ENCODE data around the gene SLC35F3. TPM values are rescaled to one million over a fixed set of nuclear protein-coding genes. Genes with fewer than 3 reads are reported as not detected.

Gene SLC35F3
- total and polyA plus RNA-seq, 12 donors = 0.12 to 3.2 (median 0.46) TPM

GRCh38 chr1:234062166-234062565 is 157.7 kb downstream of the SLC35F3 start:
- Histone ChIP-seq H3K4me3 (no peak overlapping the region), H3K27me3 (no peaks in the 10 kb centered on the region), H3K9me3 (replicated peaks in 1 of 3) (peaks cover 0 to 10% (median 7%) of the 10 kb centered on the region in 3 donors), H3K4me1 (replicated peaks in 1 of 2) (no peaks in the 10 kb centered on the region), H3K36me3 (replicated peaks in 1 of 2) (no peaks in the 10 kb centered on the region), H3K27ac (no peak overlapping the region)
- intact Hi-C loops (cut with DNase I) = loop anchor here in 1 of 2 donors (10.0 kb wide), 1 partner anchor 757 kb away; no protein-coding TSS in a partner anchor
- TF ChIP-seq CTCF (IDR thresholded peaks at IDR 0.05) (no peak), POLR2A (IDR thresholded peaks at IDR 0.05) (no peak)
- no peak for DNase-seq
- 54 to 85% (median 78%) methylated on average over 3 of the region's 3 CpGs for WGBS, 4 donors

- Histone ChIP-seq H3K9me3 (replicated peaks in 1 of 3) (peaks cover 0 to 10% (median 7%) of the 10 kb centered on the region in 3 donors), H3K27ac (no peak overlapping the region), H3K36me3 (replicated peaks in 1 of 2) (no peaks in the 10 kb centered on the region), H3K4me3 (no peak overlapping the region), H3K27me3 (no peaks in the 10 kb centered on the region), H3K4me1 (replicated peaks in 1 of 2) (no peaks in the 10 kb centered on the region)
- intact Hi-C loops (cut with DNase I) = loop anchor here in 1 of 2 donors (5.0 to 10.0 kb wide), 2 partner anchors 624 to 761 kb away; no protein-coding TSS in a partner anchor
- DNase-seq = peak; percentile 67 to 91 (median 82)
- TF ChIP-seq CTCF (IDR thresholded peaks at IDR 0.05) (peak; percentile 54 to 79 (median 71)), POLR2A (IDR thresholded peaks at IDR 0.05) (no peak)
- 22 to 26% (median 26%) methylated on average over 17 of the region's 17 CpGs for WGBS, 4 donors
These were observed 161.4 kb downstream of the SLC35F3 start for GRCh38 chr1:234065794-234066447.

- TF ChIP-seq POLR2A (IDR thresholded peaks at IDR 0.05) = no peak
- TF ChIP-seq CTCF (IDR thresholded peaks at IDR 0.05) = no peak
- Histone ChIP-seq H3K9me3 (replicated peaks in 1 of 3) (no peaks in the 10 kb centered on the region), H3K4me3 (no peak overlapping the region), H3K27me3 (no peaks in the 10 kb centered on the region), H3K4me1 (replicated peaks in 1 of 2) (no peaks in the 10 kb centered on the region), H3K27ac (no peak overlapping the region), H3K36me3 (replicated peaks in 1 of 2) (no peaks in the 10 kb centered on the region)
- intact Hi-C loops (cut with DNase I) = loop anchor here in 1 of 2 donors (5.0 to 10.0 kb wide), 2 partner anchors 625 to 763 kb away; no protein-coding TSS in a partner anchor
- no peak for DNase-seq
- WGBS, 4 donors = 77 to 83% (median 79%) methylated on average over 6 to 8 of the region's 8 CpGs
These were observed 163.3 kb downstream of the SLC35F3 start for GRCh38 chr1:234067581-234068337.

GRCh38 chr1:234069760-234070159 is 165.3 kb downstream of the SLC35F3 start:
- no peak for DNase-seq
- intact Hi-C loops (cut with DNase I) = loop anchor here in 1 of 2 donors (5.0 to 10.0 kb wide), 2 partner anchors 627 to 765 kb away; no protein-coding TSS in a partner anchor
- Histone ChIP-seq H3K36me3 (replicated peaks in 1 of 2) (no peaks in the 10 kb centered on the region), H3K27ac (no peak overlapping the region), H3K4me3 (no peak overlapping the region), H3K4me1 (replicated peaks in 1 of 2) (no peaks in the 10 kb centered on the region), H3K9me3 (replicated peaks in 1 of 3) (no peaks in the 10 kb centered on the region), H3K27me3 (no peaks in the 10 kb centered on the region)
- 30 to 54% (median 41%) methylated on average over 3 of the region's 3 CpGs for WGBS, 4 donors
- peak in 1 of 6 experiments; percentile 5 for TF ChIP-seq CTCF (IDR thresholded peaks at IDR 0.05)
- no peak for TF ChIP-seq POLR2A (IDR thresholded peaks at IDR 0.05)

Measured in adrenal gland (tissue), 12 donors.